NCI-H748 treated with DMSO at 0.1 percent for 48 hours (cell line): ENCODE data around the gene ADAMTS17.

Experiments used
- DNase-seq: peaks from one replicate; lab custom pipeline; 2025; lab: John Stamatoyannopoulos, UW

Gene ADAMTS17

GRCh38 chr15:100221471-100222348 is 120.1 kb downstream of the ADAMTS17 start:
- no peak for DNase-seq

- no peak for DNase-seq
These were observed 121.6 kb downstream of the ADAMTS17 start for GRCh38 chr15:100220058-100220768.

DNA sequence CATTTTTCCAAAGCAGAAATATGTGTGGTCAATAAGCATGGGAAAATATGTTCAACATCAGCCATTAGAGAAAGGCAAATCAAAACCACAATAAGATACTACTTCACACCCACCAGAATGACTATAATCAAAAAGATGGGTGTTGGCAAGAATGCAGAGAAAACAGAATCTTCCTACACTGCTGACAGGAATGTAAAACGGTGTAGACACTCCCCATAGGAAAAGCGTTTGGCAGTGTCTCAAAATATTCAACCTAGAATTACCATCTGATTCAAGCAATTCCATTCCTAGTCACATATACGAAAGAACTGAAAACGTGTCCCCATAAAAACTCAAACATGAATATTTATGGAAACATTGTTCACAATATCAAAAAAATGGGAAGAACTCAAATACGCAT is 123.3 kb downstream of the ADAMTS17 start:
- no peak for DNase-seq

DNA sequence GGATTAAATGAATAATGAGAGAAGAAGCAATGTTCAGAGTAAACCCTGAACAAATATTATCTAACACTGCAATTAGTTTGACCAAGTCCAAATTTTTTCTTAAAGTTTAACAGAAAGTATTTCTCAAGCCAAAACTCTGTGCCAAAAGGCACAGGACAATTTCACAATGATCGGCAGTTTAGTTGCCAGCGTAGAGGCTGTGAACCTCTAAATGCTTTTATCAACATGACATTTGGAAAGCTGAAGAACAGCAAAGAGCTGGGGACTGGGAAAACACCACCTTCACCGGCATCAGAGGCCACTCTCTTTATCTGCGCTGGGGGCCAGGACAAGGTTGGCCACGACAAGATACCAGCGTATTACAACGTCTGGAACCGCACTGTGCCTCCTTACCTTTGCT is 125.6 kb downstream of the ADAMTS17 start:
- DNase-seq: no peak

- no peak for DNase-seq
These were observed 126.0 kb downstream of the ADAMTS17 start for GRCh38 chr15:100215843-100216169.

GRCh38 chr15:100215031-100215842 is 126.5 kb downstream of the ADAMTS17 start:
- DNase-seq: no peak

DNA sequence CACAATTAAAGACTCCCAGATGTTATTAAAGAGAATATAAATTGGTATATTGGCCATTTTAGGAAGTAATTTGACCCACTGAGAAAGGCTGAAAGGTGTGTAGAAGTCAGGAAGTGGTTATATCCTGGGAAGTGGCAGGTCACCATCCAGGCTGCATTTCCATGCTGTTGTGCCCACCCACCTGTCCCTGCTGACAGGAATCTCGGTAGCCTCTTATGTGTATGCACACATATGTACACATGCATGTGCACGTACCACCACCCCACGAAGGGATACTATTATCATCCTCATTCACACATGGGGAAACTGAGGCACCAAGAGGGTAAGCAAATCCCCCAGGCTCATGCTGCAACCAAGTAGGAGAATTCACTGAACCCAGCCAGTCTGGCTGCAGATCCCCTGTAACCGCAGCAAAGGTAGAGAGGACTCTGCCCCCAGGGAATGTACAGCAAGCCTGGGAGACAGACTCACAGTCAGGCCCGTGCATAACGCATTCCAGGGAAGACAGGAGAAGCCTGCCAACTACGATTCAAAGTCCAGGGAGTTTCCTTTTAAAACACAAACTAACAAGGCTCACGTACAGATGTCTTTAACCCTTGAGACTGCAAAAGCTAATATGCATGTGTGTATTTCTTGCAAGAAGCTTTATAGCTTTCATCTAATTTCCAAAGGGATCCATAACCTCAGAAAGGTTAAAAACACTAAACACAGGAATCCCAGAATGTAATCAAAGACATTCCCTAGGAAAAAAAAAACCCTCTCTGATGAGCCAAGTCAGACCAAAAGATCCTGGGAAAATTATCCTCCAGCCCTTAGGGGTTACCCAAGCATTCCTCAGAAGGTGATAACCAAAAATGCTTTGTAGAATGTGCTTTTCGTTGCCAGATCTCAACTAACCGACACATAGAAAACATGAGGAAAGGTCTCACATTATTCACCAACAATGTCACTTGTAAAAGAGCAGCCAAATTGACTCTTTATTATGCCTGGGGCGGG is 129.6 kb downstream of the ADAMTS17 start:
- DNase-seq: no peak

GRCh38 chr15:100210338-100210737 is 131.4 kb downstream of the ADAMTS17 start:
- DNase-seq: no peak

DNA sequence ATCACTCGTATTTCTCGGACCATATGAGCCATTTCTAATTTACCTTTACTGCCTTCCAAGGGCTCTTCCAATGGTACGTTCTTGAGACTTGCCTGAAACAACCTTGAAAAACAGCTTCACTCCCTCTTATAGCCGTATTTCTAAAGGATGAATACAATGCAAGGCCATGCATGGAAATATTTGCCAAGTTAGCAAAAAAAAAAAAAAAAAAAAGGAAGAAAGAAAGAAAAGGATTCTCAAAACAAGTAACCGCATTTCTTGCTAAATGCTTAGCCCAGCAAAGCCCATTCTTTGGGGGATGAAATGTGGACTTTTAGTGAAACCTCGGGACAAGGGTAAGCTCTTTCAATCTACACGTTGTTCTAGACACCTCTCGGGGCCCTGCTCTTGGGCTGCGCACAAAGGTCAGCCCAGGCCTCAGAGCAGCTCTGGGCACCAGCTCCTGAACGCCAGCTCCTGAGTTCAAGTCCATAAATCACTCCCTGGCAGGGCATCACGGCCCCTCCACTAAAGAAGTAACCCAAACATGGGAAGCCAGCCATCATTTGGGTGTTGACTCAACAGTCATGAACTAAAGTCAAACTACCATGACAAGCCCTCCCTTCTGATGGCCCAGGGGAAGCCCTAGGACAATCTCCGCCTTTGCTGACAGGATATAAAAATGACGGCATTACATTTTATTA is 132.7 kb downstream of the ADAMTS17 start:
- DNase-seq: no peak

GRCh38 chr15:100207053-100207452 is 134.7 kb downstream of the ADAMTS17 start:
- no peak for DNase-seq

DNA sequence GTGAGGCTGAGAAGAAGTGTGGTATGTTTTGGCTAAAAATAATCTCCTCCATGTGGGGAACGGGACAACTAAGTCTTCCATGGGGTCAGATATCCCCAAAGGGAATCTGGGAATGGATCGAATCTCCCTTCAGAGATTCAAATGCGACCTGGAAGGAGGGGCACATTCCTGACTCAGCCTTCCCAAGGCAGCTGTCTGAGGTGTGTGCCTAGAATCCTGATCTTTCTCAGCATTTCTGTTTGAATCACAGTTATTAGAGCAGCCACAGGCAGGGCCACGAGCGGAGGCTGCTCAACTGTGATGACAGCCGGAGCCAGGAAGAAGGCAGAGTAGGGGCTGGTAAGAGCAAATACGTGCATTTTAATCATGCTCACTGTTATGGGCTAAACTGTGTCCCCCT is 135.1 kb downstream of the ADAMTS17 start:
- no peak for DNase-seq

- DNase-seq: no peak
These were observed 136.1 kb downstream of the ADAMTS17 start for GRCh38 chr15:100205549-100206295.

DNA sequence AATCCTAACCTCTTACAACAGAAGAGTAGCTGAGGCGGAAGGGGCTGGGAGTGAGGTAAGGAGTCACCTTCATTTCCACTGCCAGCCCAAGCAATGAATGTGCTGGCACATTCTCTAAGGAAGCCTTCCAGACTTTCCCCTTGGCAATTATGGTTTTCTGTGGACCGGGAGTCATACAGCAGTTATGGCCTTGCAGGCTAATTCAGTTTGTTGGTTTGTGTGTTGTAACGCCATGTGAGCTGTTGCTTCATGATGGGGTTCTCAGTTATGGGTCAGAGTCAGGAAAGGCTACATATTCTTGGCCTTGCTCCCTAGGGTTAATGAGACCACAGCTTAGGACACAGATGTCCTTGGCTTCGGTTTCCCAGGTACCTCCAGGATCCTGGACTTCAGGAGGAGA is 137.0 kb downstream of the ADAMTS17 start:
- no peak for DNase-seq

DNA sequence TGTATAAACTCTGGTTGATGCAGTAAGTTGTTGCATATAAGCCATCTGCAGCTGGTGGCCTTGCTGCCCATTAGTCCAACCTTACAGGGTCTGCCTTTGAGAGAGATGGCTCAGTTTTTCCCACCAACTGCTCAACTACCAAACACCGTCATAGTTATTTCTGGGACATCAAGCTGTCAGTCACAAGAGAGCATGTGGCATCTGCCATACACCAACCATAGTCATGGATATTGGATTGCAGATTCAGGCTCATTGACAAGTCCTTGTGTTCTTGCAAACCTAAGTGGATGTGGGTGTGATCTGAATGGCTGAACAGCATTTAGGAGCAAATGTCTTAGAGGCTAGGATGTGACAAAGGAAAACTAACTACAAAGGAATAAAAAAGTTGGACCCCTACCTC is 137.6 kb downstream of the ADAMTS17 start:
- no peak for DNase-seq

- DNase-seq: no peak
These were observed 139.3 kb downstream of the ADAMTS17 start for GRCh38 chr15:100202309-100202960.

DNA sequence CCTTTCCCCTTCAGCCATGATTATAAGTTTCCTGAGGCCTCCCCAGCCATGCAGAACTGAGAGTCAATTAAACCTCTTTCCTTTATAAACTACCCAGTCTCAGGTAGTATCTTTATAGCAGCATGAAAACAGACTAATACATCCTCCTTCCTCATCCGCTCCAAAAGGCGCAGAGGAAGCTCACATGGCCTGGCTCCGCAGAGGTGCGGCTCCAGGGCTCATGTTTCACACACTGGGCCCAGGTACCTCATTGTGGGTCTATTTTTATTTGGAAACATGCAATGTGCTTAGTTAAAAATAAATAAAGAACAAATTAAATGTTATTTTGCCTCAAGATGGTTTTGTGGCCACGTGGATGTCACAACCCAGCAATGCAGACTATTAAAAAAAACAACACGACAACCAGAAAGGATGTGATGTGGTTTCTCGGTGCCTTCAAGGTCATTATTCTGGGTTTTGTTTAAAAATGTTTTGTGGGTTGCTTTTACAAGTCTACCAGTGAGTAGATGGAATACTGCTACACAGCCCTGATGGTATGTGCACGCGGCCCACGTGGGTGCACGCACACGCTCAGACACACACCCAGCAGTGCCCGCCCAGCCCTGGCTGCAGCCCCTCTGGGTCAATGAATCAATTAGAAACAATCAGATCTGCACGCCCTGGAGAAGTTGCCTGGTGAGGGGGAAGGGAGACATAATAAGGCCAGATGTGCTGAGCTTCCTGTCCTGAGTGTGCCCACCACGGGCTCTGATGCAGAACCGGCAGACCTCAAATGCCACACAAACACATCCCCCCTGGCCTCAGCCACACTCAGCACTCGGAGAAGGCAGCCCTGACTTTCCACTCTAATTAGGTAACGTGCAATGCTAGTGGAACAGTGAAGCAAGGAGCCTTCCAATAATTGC is 140.1 kb downstream of the ADAMTS17 start:
- DNase-seq: no peak

- DNase-seq: no peak
These were observed 141.4 kb downstream of the ADAMTS17 start for GRCh38 chr15:100200287-100200880.

- no peak for DNase-seq
These were observed 142.0 kb downstream of the ADAMTS17 start for GRCh38 chr15:100199711-100200286.
